Activated CD4-positive, alpha-beta T cell treated with anti-CD3 and anti-CD28 coated beads, Interleukin-10, Interleukin-2, amounts not matched to agents 100 ng/mL and 50 ng/mL, durations not matched to agents 16 hours and 8 hours (primary cell): ENCODE results near the gene NKD2.
"Not testable (repeated sequence)": the region's sequence is repeated elsewhere in the genome, so short reads cannot be mapped to it uniquely, and the experiment has no call there.

Source experiments
- DNase-seq: peaks from one replicate; pipeline ENCODE4 v3.0.0-alpha.2; 2020

Gene NKD2, protein sequence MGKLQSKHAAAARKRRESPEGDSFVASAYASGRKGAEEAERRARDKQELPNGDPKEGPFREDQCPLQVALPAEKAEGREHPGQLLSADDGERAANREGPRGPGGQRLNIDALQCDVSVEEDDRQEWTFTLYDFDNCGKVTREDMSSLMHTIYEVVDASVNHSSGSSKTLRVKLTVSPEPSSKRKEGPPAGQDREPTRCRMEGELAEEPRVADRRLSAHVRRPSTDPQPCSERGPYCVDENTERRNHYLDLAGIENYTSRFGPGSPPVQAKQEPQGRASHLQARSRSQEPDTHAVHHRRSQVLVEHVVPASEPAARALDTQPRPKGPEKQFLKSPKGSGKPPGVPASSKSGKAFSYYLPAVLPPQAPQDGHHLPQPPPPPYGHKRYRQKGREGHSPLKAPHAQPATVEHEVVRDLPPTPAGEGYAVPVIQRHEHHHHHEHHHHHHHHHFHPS

DNA sequence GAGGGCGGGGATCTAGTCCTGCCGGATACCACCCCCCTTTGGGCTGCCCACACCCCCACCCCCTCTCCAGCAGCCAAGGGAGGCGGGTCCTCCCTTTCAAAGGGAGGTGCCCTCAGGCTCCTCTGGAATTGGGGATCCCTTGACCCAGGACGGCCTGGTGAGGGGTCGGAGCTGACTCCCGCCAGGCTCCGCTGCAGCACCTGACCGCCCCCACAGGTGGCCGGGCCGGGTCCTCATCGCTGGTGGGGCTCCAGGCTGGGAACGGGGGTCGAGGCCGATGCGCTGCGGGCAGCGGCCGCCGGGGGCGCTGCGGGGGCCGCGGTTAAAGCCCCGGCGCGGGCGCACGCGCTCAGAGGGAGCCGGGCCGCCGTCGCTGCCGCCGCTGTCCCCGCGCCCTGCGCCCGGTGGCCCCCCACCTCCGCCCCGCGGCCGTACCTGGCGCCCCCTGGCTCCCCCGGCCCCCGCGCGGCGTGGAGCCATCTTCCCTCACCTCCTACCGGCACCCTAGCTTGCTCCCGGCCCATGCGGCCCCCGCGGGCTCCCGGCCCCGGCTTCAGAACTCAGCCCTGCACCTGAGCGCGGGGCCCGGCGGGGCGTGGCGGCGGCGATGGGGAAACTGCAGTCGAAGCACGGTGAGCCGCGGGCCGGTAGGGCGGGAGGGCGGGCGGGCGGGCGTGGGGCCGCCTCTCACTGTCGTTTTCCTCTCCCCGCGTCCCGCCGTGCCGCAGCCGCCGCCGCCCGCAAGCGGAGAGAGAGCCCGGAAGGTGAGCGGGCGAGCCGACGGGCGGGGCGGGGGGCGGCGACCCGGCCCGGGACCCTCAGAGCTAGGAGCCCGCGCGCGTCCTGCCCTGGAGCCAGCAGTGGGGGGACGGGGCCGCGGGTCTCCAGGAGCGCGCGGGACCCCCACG lies at the start of gene NKD2:
NKD2 (plus strand) TSS at position 352 of the 908 bp plus-strand sequence; CDS start at position 608, 256 bp downstream.
- peak; percentile 35 for DNase-seq

DNA sequence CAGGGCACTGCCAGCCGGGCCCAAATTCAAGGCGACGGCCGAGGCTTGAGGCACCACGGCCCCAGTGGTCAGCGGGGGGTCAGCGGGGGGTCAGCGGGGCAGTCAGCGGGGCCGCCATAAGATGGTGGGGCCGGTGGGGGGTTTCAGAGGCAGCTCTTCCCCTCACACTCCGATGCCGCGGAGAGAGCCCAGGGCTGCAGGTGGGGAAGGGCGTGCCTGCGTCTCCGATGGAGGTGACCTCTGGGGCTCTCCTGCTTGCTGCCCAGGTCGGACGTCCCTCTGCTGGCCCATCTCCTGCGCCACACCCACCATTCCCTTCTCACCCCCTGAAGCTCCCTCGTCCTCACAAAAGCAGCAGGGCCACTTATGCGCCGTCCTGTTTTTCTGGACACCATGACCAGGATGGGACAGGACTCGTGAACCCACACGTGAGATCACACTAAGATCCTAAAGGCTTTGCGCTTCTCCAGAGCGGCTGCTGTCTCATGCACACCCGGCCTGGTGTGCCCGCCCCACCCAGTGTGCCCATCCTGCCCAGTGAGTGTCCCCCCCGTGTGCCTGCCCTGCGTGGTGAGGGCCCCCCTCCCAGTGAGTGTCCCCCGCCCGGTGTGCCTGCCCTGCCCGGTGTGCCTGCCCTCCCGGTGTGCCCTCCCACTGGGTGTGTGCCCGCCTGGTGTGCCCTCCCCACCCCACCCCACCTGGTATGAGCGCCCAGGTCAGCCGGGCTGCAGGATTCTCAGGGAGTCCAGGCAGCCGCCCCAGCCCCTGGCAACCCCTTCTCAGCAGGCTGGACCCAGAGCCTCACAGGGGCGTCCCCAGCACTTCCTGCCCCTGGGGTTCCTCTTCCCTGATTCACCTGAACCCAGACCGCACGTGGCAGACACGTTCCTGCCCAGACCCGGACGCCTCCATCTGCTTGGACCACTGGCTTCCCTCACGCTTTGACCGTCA lies 48.7 kb upstream of the NKD2 start:
- no peak for DNase-seq

DNA sequence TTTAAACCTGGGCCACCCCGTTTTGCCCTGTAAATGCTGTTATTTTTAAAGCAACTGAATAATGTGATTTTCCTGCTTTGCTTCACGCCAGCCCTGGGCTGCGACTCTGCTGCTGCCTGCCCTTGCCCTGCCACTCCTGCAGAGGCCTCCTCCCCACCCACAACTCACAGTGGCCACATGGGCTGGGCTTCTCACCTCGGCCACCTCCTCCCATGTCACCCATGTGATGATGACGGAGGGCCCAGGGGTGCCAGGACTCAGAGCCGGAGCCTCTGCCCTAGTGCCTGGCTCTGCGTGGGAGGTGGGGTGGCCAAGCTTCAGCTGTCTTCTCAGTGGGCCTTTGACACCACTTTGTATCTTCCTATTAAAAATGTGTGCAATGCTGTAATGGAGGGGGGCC lies 48.1 kb upstream of the NKD2 start:
- no peak for DNase-seq

DNA sequence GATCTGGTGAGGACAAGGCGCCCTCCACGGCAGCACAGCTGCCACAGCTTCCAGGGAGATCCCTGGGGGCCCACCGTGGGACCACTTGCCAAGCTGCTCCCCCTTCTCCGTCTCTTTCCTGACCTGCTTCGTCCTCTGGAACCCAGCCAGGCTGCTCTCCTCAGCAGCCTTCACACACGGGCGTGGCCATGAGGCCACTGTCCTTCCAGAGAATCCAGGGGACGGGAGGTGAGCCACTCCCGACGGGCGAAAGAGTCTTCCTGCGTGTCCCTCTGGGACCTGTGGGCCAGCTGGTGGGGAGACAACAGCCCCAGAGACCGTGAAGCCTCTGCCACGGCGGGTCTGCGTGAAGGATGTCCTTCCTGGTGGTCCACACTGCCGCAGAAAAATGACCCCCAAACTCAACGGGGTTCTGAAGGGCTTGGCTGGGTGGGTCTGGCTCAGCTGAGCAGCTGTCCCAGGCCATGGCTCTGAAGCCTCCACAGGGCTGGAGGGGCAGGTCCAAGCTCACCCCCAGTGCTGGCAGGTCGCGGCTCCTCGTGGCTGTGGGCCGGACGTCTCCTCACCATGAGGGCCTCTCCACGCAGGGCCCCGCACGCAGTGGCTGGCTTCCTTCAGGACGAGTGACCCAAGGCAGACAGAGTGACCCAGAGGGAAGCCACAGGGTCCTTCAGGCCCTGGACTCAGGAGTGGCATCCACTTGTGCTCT lies 47.4 kb upstream of the NKD2 start:
- no peak for DNase-seq

DNA sequence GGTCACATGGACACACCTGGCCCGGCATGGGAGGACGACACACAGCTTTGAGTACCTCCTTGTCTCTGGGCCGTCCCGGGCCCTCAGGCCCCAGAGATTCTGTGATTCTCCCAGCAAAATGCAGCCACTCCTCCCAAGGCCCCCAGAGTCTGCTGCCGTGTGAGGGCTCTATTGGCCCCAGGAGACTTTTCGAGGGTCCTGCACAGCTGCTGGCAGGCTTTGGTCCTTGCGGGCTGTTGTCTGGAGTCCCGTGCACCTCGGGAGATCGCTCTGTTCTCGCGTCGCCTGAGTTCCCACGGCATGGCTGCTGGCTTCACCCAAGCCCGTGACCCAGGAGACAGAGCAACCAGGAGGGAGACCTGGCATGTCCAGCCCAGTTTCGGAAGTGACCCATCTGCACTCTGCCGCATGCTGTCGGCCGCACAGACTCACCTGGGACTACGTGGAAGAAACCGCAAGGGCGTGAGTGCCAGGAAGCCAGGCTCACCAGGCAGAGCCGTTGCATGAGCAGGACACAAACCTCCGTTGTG lies 46.8 kb upstream of the NKD2 start:
- DNase-seq: no peak

DNA sequence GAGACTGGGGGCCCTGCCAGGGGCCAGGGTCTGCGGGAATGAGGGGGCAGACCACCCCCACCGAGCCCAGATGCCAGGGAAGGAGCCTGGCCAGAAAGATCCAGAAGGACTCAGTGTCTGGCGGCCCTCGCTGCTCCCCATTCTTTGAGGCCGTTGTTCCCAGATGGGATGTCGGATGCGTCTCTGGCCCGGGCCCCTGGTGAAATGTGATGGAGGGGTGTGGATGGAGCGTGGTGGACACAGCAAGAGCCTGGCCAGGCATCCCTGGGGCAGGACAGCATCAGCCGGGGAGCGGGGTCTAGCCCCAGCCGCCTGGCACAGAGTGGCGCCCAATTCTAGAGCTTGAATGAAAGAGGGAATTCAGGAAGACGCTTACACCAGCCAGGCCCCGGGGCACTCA lies 46.2 kb upstream of the NKD2 start:
- DNase-seq: no peak

DNA sequence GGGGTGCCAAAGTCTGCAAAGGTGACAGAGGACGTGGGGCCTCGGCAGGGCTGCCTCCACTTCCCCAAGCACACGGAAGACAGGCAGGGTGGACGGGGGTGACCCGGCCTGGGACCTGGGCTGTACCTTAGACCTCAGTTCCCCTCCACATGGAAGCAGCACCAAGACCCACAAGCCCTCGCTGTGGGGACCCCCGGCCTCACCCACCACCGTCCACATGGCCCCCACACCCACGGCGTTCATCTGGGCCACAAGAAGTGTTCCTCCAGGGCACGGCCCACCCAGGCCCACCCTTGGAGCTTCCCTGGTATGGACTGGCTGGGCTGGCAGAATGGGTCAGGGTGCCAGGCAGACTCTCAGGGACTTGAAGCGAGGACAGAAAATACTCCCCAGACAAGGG lies 45.8 kb upstream of the NKD2 start:
- DNase-seq: no peak

DNA sequence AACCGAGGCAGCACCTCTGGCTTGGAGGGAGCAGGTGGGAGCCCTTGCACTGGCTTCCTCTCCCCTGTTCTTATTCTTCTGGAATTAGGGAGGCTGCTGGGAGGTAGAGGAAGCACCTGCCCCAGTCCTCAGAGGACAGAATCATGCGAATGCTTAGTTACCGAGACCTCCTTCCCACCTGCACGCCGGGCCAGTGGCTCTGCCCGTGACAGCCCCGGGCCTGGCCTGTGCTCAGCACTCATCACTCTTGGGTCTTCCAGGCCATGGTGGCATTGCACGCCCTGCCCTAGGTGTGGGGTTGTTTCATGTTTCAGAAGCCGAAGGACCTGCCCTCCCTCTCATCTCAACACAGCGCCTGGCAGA lies 45.3 kb upstream of the NKD2 start:
- DNase-seq: no peak

DNA sequence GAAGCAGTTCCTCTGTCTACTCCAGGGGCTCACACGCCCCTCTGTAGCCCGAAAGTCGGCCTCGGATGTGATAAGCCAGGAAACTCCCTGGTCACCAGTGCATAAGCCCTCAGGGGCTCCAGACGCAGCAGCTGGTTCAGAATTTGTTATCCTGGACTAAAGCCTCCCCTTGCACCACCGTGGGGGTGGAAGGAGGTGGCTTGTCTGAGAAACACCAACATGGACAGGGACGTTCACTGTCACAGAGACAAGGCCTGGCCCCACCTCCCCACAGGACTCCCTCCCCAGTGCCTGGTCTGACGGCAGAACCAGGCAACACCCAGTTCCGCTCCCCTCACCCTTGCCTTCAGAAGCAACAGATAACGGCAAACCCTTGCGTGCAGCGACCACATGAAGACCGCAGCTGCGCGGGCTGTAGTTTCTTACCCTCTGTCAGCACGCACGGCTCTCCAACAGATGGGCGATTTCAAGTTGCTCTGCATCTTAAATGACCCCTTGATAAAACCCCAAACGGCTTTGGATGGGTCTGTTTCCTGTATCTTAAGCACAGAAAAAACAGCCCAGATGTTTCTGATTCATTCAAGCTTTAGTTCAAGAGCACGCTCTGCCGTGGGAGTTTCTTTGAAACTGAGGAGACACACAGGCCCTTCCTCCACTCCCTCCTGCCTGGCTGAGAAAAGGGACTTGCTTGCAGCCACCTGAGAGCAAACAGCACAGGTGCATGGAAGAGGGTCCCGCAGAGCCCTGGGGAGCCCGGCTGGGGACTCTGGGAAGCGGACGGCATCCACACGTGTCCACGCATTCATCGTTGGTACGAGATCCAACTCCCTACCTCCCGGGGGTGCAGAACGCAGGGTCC lies 44.7 kb upstream of the NKD2 start:
- peak; percentile 74 for DNase-seq

DNA sequence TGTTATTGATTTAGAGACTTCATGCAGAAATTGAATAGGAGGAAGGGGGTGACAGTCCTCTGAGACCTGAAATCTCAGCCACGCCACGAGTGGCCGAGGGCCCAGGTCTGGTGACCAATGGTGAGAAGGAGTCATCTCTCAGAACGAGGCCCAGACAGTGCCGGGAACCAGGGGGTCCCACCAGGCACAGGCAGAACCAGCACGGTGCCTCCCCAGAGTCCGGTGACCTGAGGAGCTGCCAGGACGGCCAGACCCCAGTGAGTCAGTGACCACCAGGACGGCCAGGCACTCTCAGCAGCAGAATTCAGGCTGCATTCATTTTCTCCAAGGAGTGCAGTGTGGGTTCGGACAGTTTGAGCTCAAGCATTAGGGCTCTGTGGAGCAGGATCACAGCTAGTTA lies 43.8 kb upstream of the NKD2 start:
- DNase-seq: no peak

DNA sequence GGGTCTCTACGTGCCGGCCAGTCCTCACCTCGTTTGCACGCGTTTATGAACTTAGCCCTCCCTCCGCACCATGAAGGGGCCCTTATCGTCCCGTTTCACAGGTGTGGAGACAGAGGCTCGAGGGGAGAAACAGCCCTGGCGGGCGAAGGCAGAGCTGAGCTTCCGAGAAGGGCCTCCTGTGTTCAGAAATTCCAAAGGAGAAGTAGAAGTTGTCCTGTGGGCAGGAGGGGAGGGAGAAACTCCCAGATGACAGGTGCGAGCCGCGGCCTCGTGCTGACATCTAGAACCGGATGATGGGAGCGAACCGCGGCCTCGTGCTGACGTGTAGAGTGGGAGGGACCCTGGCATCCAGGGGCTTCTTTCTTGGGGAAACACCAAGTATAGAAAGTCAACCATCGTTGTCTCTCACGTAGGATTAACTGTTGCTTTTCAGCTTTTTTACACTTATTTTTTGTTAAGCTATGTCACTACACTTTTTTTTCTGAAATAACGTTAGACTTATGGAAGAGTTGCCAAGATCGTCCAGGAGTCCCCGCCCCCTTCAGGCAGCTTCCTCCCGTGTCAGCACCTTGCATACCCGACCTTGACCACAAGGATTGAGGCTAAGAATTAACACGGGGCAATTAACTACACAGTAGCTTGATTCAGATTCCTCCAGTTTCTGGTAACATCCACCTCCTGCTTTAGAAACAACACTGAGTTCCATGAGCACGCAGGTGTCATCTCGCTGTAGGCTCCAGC lies 42.8 kb upstream of the NKD2 start:
- no peak for DNase-seq

DNA sequence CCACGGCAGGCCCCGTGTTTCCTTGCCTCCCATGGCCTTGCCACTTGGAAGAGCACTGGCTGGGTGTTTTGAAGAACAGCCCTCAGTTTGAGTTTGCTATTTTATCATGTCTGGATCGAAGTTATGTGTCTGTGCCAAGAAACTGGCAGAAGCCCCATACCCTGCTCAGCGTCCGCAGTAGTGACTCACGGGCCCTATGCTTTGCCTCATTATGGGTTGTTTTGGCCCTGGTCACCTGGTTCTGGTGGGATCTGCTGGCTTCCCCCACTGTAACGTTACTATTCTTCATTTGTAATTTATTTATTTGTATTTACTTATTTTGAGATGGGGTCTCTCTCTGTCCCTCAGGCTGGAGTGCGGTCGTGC lies 42.3 kb upstream of the NKD2 start:
- no peak for DNase-seq

DNA sequence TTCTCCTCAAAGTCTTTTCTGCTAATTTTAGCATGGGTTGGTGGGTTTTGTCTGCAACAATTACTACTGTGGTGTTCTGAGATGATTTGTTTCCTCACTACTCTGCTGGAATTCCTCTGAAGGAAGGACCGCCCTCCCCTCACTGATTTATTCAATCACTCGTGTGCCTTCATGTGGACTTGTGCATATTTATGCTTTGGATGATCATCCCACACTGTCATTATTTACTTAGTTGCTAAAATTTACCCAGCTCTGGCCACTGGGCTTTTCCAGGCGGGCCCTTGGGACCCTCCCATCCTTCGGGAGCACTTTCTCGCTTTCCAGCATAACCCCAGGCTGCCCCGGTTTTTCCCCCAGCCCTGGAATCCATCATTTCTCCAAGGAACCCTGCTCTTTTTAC lies 41.7 kb upstream of the NKD2 start:
- DNase-seq: no peak

DNA sequence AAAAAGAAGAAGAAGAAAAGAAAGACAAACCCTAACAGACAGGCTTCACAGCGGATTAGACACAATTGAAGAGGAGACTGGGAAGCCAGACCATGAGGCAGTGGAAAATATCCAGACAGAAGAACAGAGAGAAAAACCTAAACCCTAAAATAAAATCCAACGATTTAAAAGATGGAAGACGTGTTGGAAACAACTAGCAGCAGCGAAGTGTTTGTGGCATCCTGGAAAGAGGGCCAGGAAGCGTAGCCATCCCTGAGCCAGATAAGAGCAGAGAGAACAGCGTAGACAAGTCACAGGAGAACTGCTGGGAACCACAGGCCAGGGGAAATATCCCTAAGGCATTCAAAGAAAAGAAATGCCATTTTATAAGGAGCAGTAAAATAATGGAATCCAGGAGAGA lies 39.7 kb upstream of the NKD2 start:
- DNase-seq: no peak

DNA sequence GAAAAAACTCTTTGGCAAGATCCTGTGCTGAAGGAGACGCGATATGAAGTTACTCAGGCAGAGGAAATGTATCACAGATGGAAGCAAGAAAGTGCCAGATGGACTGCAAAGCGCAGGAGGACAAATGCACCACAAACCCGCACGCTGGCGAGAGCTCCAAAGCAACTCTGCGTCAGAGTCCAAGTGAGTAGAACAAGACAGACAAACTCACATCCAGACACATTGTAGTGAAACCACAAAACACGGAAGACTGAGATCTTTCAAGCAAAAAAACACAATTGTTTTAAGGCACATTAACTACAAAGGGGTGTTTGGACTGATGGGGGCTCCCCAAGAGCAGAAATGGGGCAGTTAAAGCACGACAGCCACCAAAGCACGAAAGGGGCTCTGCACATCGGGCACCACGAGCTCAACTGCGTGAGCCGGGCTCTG lies 39.2 kb upstream of the NKD2 start:
- DNase-seq: no peak

DNA sequence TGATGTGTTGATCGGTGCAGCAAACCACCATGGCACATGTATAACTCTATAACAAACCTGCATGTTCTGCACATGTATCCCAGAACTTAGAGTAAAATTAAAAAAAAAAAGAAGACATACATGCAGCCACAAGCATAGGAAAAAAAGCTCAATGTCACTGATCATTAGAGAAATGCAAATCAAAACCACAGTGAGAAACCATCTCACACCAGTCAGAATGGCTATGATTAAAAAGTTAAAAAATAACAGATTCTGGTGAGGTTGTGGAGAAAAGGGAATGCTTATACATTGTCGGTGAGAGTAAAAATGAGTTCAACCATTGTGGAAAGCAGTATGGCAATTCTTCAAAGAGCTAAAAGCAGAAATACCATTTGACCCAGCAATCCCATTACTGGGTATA lies 36.0 kb upstream of the NKD2 start:
- DNase-seq: not testable (repeated sequence)

DNA sequence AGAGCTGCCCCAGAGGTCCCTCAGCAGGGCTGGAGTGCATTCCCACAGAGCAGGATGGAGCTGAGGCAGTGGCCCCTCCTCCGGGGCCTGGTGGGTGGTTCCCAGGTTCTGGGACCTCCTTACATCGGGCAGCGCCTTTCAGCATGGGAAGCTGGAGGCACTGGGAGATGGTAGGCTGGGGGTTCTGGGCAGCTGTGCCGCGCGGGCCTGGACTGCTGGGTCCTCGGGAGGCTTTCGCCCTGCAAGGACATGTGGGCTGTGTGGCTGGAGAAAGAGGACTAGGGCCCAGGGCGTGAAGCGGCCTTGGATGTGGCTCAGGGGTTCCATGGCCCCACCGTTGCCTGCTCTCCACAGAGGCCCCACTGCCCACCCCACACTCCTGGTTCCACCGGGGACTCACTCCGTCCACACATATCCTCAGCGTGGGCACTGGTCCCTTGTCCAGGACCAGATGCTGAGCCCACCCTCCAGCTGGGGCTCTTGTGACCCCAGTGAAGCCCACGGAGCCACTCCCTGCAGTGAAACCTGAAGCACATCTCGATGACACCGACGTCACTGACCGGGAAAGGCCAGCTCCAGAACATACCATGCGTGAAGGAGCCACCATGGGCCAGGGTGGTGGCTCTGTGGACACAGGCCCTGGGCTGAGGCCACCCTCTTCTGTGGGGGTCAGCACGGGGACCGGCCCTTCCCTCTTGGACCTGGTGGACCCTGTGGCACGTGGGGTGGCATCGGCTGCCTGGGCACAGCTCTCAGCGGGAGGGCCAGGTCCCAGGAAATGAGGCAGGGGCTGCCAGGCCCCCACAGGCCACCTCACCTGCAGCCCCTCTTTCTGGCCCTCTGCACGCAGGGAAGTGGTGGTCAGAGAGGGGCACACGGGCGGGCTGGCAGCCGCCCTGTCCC lies 31.5 kb upstream of the NKD2 start:
- no peak for DNase-seq

DNA sequence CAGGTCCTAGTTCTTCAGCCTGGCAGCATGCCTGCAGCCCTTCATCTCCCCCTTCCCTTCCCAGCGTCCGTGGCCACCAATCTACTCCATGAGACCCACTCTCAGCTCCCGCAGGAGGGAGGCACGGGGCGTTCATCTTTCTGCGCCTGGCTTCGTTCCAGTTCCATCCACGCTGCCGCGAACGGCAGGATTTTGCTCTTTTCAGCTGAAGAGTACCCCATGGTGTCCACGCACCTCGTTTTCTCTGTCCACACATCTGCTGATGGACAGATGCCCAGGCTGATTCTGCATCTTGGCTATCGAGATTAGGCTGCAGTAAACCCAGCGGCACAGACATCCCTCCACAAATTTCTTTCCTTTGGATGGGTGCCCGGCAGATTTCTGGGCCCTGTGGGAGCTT lies 30.5 kb upstream of the NKD2 start:
- DNase-seq: no peak

DNA sequence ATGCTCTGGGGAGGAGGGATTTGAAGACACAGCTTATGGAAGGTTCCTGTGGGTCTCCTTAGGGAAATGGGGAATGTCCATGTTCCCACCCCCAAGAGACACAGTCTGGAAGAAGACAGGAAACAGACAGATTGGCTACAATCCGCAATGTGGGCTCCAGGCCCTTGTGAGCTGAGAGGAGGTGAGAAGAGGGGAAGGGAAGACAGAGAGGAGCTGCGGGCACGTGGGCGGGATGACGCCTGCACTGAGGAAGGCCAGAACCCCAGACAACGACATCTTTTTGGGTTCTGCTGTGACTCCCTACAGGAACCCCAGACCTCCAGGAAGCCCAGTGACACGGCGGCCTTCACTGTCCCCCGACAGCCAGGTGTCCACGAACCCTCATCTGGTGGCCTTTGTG lies 29.9 kb upstream of the NKD2 start:
- no peak for DNase-seq
